ENCODE measurements around the gene OR2A14. TPM values are rescaled to one million over a fixed set of nuclear protein-coding genes. Genes with fewer than 3 reads are reported as not detected.
"Not testable (repeated sequence)": the region's sequence is repeated elsewhere in the genome, so short reads cannot be mapped to it uniquely, and the experiment has no call there.

Gene OR2A14
- total RNA-seq, 1 donor: not detected

- DNase-seq (ENCODE audit: low read depth in 2 of 3, low spot score in 2 of 3): no peak
These were observed 25.4 kb downstream of the OR2A14 start for GRCh38 chr7:144148224-144148827.

DNA sequence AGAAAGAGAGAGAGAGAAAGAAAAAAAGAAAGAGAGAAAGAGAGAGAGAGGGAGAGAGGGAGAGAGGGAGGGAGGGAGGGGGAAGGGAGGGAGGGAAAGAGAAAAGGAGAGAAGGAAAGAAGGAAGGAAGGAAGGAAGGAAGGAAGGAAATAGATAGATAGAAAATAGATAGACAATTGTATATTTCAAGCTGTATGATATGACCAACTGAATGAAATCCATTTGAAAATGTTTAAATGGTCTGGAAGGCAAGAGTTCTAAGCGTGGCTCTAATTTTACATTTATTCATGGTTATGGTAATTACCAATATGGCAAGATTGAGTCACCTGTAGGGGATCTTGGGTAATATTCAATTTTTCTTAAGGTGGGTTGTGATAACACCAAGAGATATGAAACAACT, 35.9 kb downstream of the OR2A14 start:
- no peak for DNase-seq (ENCODE audit: low read depth in 2 of 3, low spot score in 2 of 3)

DNA sequence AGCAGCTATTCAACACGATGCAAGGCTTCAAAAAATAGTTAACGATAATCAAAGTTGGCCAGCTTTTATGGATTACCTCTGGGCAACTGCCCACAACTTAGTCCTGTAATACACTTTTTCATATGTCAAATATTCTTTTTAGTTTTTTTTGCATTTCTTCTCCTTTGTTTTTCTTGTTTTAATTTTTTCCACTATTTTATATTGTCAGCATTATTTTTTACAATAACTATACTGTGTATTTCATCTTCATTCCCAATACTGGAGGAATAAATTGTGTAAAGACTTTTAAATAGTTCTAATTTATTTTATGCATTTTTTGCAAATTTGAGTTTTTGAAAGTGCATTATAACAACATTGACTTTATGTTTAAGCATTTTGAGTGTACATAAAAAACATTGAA, 41.8 kb downstream of the OR2A14 start:
- DNase-seq (ENCODE audit: low read depth in 2 of 3, low spot score in 2 of 3): no peak

GRCh38 chr7:144171594-144172350, 48.8 kb downstream of the OR2A14 start:
- DNase-seq (ENCODE audit: low read depth in 2 of 3, low spot score in 2 of 3): not testable (repeated sequence)

DNA sequence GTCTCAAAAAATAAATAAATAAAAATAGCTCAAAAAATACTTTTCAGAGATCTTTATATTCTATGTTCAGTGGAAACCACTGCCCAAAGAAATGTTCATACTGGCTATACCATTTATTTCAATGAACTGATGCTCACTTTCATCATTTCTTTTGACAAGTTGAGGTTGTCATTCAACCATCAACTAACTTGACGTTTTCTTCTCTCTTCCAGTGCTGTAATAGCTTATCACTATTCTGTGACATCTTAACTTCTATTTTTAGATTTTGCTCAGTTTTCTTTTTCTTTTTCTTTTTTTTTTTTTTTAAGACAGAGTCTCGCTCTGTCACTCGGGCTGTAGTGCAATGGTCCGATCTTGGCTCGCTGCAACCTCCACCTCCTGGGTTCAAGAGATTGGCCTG, 51.6 kb downstream of the OR2A14 start:
- no peak for DNase-seq (ENCODE audit: low read depth in 2 of 3, low spot score in 2 of 3)

DNA sequence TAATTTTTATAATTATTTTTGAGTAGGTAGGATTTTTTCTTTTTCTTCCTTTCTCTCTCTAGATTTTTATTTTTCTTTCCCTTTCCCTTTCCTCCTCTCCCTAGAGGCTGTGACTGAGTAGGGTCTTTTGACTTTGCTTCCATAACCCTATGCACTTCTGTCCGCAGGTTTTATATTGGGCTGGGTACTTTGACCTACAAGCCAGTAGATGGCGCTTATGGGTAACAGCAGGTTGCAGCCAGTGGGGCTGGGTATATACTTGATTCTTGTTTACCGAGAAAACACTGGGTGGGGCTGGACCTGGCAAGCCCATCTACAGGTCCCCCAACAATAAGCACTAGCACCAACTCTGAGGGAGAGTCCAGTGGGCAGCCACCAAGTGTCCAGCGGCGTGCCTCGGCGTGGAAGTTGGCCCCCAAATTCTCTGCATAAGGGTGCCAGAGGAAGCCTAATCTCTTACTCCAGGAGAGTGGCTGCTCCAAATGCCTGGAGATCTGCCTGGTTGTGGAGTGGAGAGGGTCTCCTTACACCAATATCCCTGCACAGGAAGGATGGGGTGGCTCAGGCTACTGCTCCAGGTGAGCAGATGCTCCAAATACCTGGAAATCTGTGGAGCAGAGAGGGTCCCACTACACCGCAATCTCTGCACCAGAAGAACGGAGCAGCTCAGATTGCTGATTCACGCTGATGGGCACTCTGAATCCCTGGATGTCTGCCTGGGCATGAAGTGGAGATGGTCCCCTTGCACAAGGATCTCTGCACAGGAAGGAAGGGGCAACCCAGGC, 55.6 kb downstream of the OR2A14 start:
- DNase-seq (ENCODE audit: low read depth in 2 of 3, low spot score in 2 of 3): peak in 2 of 3 donors; percentile 10 to 44

GRCh38 chr7:144179165-144179479, 56.1 kb downstream of the OR2A14 start:
- DNase-seq (ENCODE audit: low read depth in 2 of 3, low spot score in 2 of 3): not testable (repeated sequence)

Small RNA genes lying within 50 kb of the gene (small RNA-seq; reads per million reads assigned to genes)
- not detected for gene OR2A41P

Other genes starting within 250 kb of the OR2A14 start
- 38.2 TPM for gene TCAF1, start 221.0 kb upstream of the OR2A14 start, total RNA-seq
- not detected for gene OR2F2, start 187.9 kb upstream of the OR2A14 start, total RNA-seq
- gene OR2F1, start 168.3 kb upstream of the OR2A14 start, total RNA-seq: not detected
- gene OR6B1, start 122.9 kb upstream of the OR2A14 start, total RNA-seq: under 0.01 TPM
- gene OR2A5, start 74.2 kb upstream of the OR2A14 start, total RNA-seq: not detected
- gene OR2A25, start 53.4 kb upstream of the OR2A14 start, total RNA-seq: not detected
- not detected for gene OR2A12, start 36.9 kb upstream of the OR2A14 start, total RNA-seq
- gene OR2A2, start 13.6 kb upstream of the OR2A14 start, total RNA-seq: not detected
- not detected for gene CTAGE4, start 60.3 kb downstream of the OR2A14 start, total RNA-seq
- 0.54 TPM for gene ARHGEF35, start 72.7 kb downstream of the OR2A14 start, total RNA-seq
- gene OR2A42, start 116.4 kb downstream of the OR2A14 start, total RNA-seq: under 0.01 TPM
- gene OR2A7, start 141.6 kb downstream of the OR2A14 start, total RNA-seq: 2.7 TPM
- 0.81 TPM for gene CTAGE8, start 146.1 kb downstream of the OR2A14 start, total RNA-seq
- 0.27 TPM for gene OR2A1, start 189.2 kb downstream of the OR2A14 start, total RNA-seq
- 4.3 TPM for gene ARHGEF5, start 232.2 kb downstream of the OR2A14 start, total RNA-seq

All from hematopoietic multipotent progenitor cell (in vitro differentiated cells).